HepG2 (cell line): ENCODE results near the gene TPPP2. TPM values are rescaled to one million over a fixed set of nuclear protein-coding genes. Genes with fewer than 3 reads are reported as not detected.

Experiments used
- CHCHD3 ChIP-seq: sonication (generic); formaldehyde crosslinking; IDR thresholded peaks from 2 replicates; pipeline ENCODE4 v1.8.0; 2022; ENCODE audit warnings: mild to moderate bottlenecking, missing genetic modification reagents, moderate library complexity
- DNMT3B ChIP-seq: conservative IDR thresholded peaks from 2 replicates; pipeline ENCODE4 v1.6.1; 2016; ENCODE audit warnings: missing biosample characterization, control low read depth
- GMEB2 ChIP-seq: IDR thresholded peaks from 2 replicates; pipeline ENCODE4 v1.6.1; 2016; ENCODE audit warnings: missing biosample characterization, missing genetic modification reagents, low read depth
- HNF4A ChIP-seq: sonication (generic); formaldehyde crosslinking; IDR thresholded peaks from 2 replicates; pipeline ENCODE4 v1.4.0; 2020; ENCODE audit warnings: missing genetic modification reagents
- HNRNPK ChIP-seq: fragments of 200-400 bp; formaldehyde crosslinking; IDR thresholded peaks from 2 replicates; pipeline ENCODE4 v1.6.1; 2018; ENCODE audit warnings: low read length, low read depth, moderate library complexity, mild to moderate bottlenecking; ENCODE audit not compliant: poor library complexity, severe bottlenecking
- HOXA5 ChIP-seq: sonication (generic); formaldehyde crosslinking; IDR thresholded peaks from 2 replicates; pipeline ENCODE4 v1.4.0; 2020; ENCODE audit warnings: missing genetic modification reagents
- HOXA9 ChIP-seq: sonication (generic); formaldehyde crosslinking; IDR thresholded peaks from 2 replicates; pipeline ENCODE4 v1.8.1; 2022; ENCODE audit warnings: missing genetic modification reagents, mild to moderate bottlenecking, moderate library complexity, borderline replicate concordance
- PTBP1 ChIP-seq: fragments of 200-400 bp; formaldehyde crosslinking; IDR thresholded peaks from 2 replicates; pipeline ENCODE4 v1.6.1; 2018; ENCODE audit warnings: low read length, low read depth; ENCODE audit not compliant: poor library complexity, severe bottlenecking
- RARG ChIP-seq: sonication (generic); formaldehyde crosslinking; IDR thresholded peaks from 2 replicates; pipeline ENCODE4 v1.4.0; 2020; ENCODE audit warnings: low read depth, mild to moderate bottlenecking, missing genetic modification reagents
- RBAK ChIP-seq: sonication (generic); formaldehyde crosslinking; IDR thresholded peaks from 2 replicates; pipeline ENCODE4 v1.5.1; 2020; ENCODE audit warnings: mild to moderate bottlenecking, missing genetic modification reagents
- SIN3A ChIP-seq: IDR thresholded peaks from 2 replicates; pipeline ENCODE4 v1.6.1; 2011; ENCODE audit warnings: low read depth, mild to moderate bottlenecking, control low read depth, low read length, borderline replicate concordance
- TBL1XR1 ChIP-seq: fragments of 150-350 bp; IDR thresholded peaks from 2 replicates; pipeline ENCODE4 v1.6.1; 2014; ENCODE audit warnings: borderline replicate concordance, low read length; ENCODE audit not compliant: partially characterized antibody
- ZBTB8A ChIP-seq: sonication (generic); formaldehyde crosslinking; IDR thresholded peaks from 2 replicates; pipeline ENCODE4 v1.4.0; 2020; ENCODE audit warnings: mild to moderate bottlenecking, low read depth, missing genetic modification reagents, borderline replicate concordance
- ZNF17 ChIP-seq: sonication (generic); formaldehyde crosslinking; IDR thresholded peaks from 2 replicates; pipeline ENCODE4 v1.5.0; 2020; ENCODE audit warnings: mild to moderate bottlenecking, missing genetic modification reagents
- ZNF263 ChIP-seq: sonication (generic); formaldehyde crosslinking; IDR thresholded peaks from 2 replicates; pipeline ENCODE4 v1.4.0; 2020; ENCODE audit warnings: missing genetic modification reagents
- ZNF280D ChIP-seq: sonication (generic); formaldehyde crosslinking; IDR thresholded peaks from 2 replicates; pipeline ENCODE4 v1.5.1; 2020; ENCODE audit warnings: mild to moderate bottlenecking, missing genetic modification reagents
- ZNF501 ChIP-seq: sonication (generic); formaldehyde crosslinking; IDR thresholded peaks from 2 replicates; pipeline ENCODE4 v1.5.1; 2020; ENCODE audit warnings: mild to moderate bottlenecking, moderate library complexity, missing genetic modification reagents
- ZNF558 ChIP-seq: sonication (generic); formaldehyde crosslinking; IDR thresholded peaks from 2 replicates; pipeline ENCODE4 v1.9.0; 2022; ENCODE audit warnings: mild to moderate bottlenecking, missing genetic modification reagents, borderline replicate concordance
- ZNF784 ChIP-seq: sonication (generic); formaldehyde crosslinking; IDR thresholded peaks from 2 replicates; pipeline ENCODE4 v1.5.1; 2020; ENCODE audit warnings: missing genetic modification reagents, mild to moderate bottlenecking, borderline replicate concordance
- ZNF816 ChIP-seq: sonication (generic); formaldehyde crosslinking; IDR thresholded peaks from 2 replicates; pipeline ENCODE4 v1.8.0; 2022; ENCODE audit warnings: missing genetic modification reagents, mild to moderate bottlenecking, borderline replicate concordance
- polyA plus RNA-seq, 8 experiments: library from polyadenylated mRNA; depleted of rRNA in 3 of 8; stranded (reverse) in 7 of 8; unstranded in 1 of 8; fragments of >200 nt; fragmentation: Illumina TruSeq in 4 of 8; extraction: Trizol in 4 of 8; gene quantifications; 2 replicates each; pipeline versions ENCODE4 v1.2.1 to v1.2.3, GENCODE V29; 2011 to 2016; ENCODE audit warnings: low read depth in 4 of 8, missing spikeins in 1 of 8, mixed read lengths in 1 of 8; ENCODE audit not compliant: insufficient read depth in 1 of 8
- total RNA-seq, 5 experiments: library from RNA; depleted of rRNA; stranded (reverse); fragments of >200 nt; fragmentation: Illumina TruSeq; extraction: Trizol; gene quantifications; 2 replicates each; pipeline ENCODE4 v1.2.3, GENCODE V29; 2016; ENCODE audit warnings: low read depth in 1 of 5

Gene TPPP2
- total and polyA plus RNA-seq, 2 of the 13 experiments (the other 11 are each of a cell fraction or from before 2014, with no cell fraction given): 0.58 to 4.2 TPM

DNA sequence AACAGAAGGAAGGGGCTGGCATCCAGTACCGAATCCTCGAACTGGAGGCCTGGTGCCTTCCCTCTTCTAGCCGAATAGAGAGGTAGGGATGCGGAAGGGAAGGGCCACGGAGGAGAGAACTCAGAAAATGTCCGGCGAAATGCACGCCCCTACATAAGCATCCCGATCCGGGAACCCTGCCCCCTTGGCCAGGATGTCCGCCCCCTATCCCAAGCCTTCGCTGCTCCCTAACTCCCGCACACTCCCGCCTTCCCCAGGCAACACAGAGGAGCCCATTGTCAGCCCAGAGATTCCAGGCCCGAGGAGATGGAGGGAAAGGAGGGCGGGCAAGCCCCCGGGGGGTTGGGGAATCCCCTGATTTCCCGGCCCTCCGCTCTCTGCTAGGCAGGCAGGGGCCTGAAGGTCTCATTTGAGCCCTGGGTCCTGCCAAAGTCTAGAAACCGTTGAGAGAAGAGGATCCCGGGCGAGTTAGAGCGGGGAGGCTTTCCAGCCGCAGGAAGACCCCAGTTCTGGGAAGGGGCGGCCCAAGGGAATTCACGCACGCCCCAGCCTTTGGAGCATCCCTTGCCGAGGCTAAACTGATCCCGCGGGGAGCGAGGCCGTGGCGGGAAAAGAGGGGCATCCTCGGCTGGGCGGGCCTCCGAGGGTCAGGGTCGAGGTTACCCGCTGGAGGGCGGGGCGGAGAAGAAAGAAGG is 39.5 kb downstream of the TPPP2 start (continued):
- TF ChIP-seq ZNF784 (CRISPR knock-in tag) (peak; percentile 69; the same call in 1 of the 2 replicates), GMEB2 (CRISPR knock-in tag) (no peak), RBAK (CRISPR knock-in tag) (no peak), CHCHD3 (CRISPR knock-in tag) (peak; percentile 36; the same call in 1 of the 2 replicates), HNRNPK (no peak), ZNF816 (peak; percentile 80; the same call in 1 of the 2 replicates), ZNF17 (CRISPR knock-in tag) (no peak), ZNF558 (CRISPR knock-in tag) (0 out of 2 replicates have a peak, but pooled peaks have one; percentile 30), HNF4A (peak; percentile 50), HOXA9 (peak; percentile 78; the same call in 1 of the 2 replicates), RARG (CRISPR knock-in tag) (no peak), TBL1XR1 (peak; percentile 19), ZNF280D (peak; percentile 69), ZBTB8A (CRISPR knock-in tag) (0 out of 2 replicates have a peak, but pooled peaks have one; percentile 87), ZNF501 (CRISPR knock-in tag) (peak; percentile 90; the same call in 1 of the 2 replicates), PTBP1 (peak; percentile 69), SIN3A (peak; percentile 81; the same call in 1 of the 2 replicates), DNMT3B (peak; percentile 87), HOXA5 (CRISPR knock-in tag) (0 out of 2 replicates have a peak, but pooled peaks have one; percentile 24), ZNF263 (peak; percentile 40)
